Neural progenitor cell (in vitro differentiated cells): Measurements from ENCODE around the gene GRAMD1C. TPM values are rescaled to one million over a fixed set of nuclear protein-coding genes. Genes with fewer than 3 reads are reported as not detected.

Source experiments
- DNase-seq: peaks from one replicate; pipeline ENCODE4 v3.0.0-alpha.2; 2016; ENCODE audit warnings: low spot score
- H2AFZ ChIP-seq: fragments of 200-600 bp; sonication (generic); replicated peaks from 2 replicates; pipeline ENCODE4 v1.6.1; 2016; ENCODE audit warnings: antibody characterized with exemption
- H3F3A ChIP-seq: fragments of 200-600 bp; sonication (generic); 2 replicates; pipeline ENCODE4 v1.6.1; 2016; ENCODE audit warnings: antibody characterized with exemption, low read depth
- H3K27ac ChIP-seq: fragments of 200-600 bp; sonication (generic); 2 replicates; pipeline ENCODE4 v1.5.1; 2016; ENCODE audit warnings: mild to moderate bottlenecking
- H3K27me3 ChIP-seq: fragments of 200-600 bp; sonication (generic); 2 replicates; pipeline ENCODE4 v1.6.1; 2016; ENCODE audit warnings: mild to moderate bottlenecking, moderate library complexity
- H3K36me3 ChIP-seq: fragments of 200-600 bp; sonication (generic); 2 replicates; pipeline ENCODE4 v1.5.1; 2016
- H3K4me1 ChIP-seq: fragments of 200-600 bp; sonication (generic); 2 replicates; pipeline ENCODE4 v1.6.1; 2016; ENCODE audit warnings: mixed run types
- H3K4me2 ChIP-seq: fragments of 200-600 bp; sonication (generic); 2 replicates; pipeline ENCODE4 v1.6.1; 2016
- H3K4me3 ChIP-seq: fragments of 200-600 bp; sonication (generic); 2 replicates; pipeline ENCODE4 v1.5.1; 2016
- H3K79me2 ChIP-seq: fragments of 200-600 bp; sonication (generic); 2 replicates; pipeline ENCODE4 v1.6.1; 2016; ENCODE audit warnings: low read depth
- H3K9ac ChIP-seq: fragments of 200-600 bp; sonication (generic); 2 replicates; pipeline ENCODE4 v1.6.1; 2016
- H3K9me3 ChIP-seq: fragments of 200-600 bp; sonication (generic); 2 replicates; pipeline ENCODE4 v1.5.1; 2016; ENCODE audit warnings: low read depth
- H4K20me1 ChIP-seq: fragments of 200-600 bp; sonication (generic); 2 replicates; pipeline ENCODE4 v1.6.1; 2016; ENCODE audit warnings: low read depth
- H3K27ac Mint-ChIP-seq: 3 replicates; pipeline ENCODE4 v1.8.0; 2021; ENCODE audit warnings: mixed read lengths
- H3K27me3 Mint-ChIP-seq: 2 replicates; pipeline ENCODE4 v1.8.0; 2022; ENCODE audit warnings: low read depth, mild to moderate bottlenecking, inconsistent platforms, moderate library complexity, mixed read lengths; ENCODE audit not compliant: insufficient read depth
- H3K36me3 Mint-ChIP-seq: 3 replicates; pipeline ENCODE4 v1.8.0; 2021; ENCODE audit warnings: mixed read lengths
- H3K4me1 Mint-ChIP-seq: 3 replicates; pipeline ENCODE4 v1.8.0; 2021; ENCODE audit warnings: mixed read lengths
- H3K4me3 Mint-ChIP-seq: 3 replicates; pipeline ENCODE4 v1.8.0; 2021; ENCODE audit warnings: mild to moderate bottlenecking, moderate library complexity, mixed read lengths
- H3K9me3 Mint-ChIP-seq: 3 replicates; pipeline ENCODE4 v1.8.0; 2020; ENCODE audit warnings: mixed read lengths
- CTCF ChIP-seq: fragments of 200-600 bp; sonication (generic); IDR thresholded peaks from 2 replicates; pipeline ENCODE4 v1.5.1; 2017; ENCODE audit warnings: antibody characterized with exemption, mild to moderate bottlenecking
- EZH2 ChIP-seq: fragments of 200-600 bp; sonication (generic); IDR thresholded peaks from 2 replicates; pipeline ENCODE4 v1.6.1; 2017; ENCODE audit warnings: antibody characterized with exemption, mild to moderate bottlenecking, moderate library complexity
- EZH2phosphoT487 ChIP-seq: fragments of 200-600 bp; sonication (generic); IDR thresholded peaks from 2 replicates; pipeline ENCODE4 v1.6.1; 2017; ENCODE audit warnings: antibody characterized with exemption
- total RNA-seq: library from RNA; depleted of rRNA; stranded (reverse); fragments of >200 nt; gene quantifications from 2 replicates; pipeline ENCODE4 v1.2.3, GENCODE V29; 2015; ENCODE audit warnings: low replicate concordance

GRAMD1C gene
- total RNA-seq, 1 donor from 2014 or later, result 10.7 TPM

GRCh38 chr3:113914646-113915045 lies 76.1 kb downstream of the GRAMD1C start:
- Mint-ChIP-seq H3K9me3 (no peaks in the 10 kb centered on the region), H3K27me3 (no peaks in the 10 kb centered on the region), H3K4me3 (no peak overlapping the region), H3K27ac (no peak overlapping the region), H3K4me1 (no peaks in the 10 kb centered on the region), H3K36me3 (no peaks in the 10 kb centered on the region)
- no peaks in the 10 kb centered on the region for H3K27me3 ChIP-seq
- no peaks in the 10 kb centered on the region for H3K79me2 ChIP-seq
- no peaks in the 10 kb centered on the region for H3K4me1 ChIP-seq
- H4K20me1 ChIP-seq, result no peaks in the 10 kb centered on the region
- H3K9ac ChIP-seq, result no peak overlapping the region
- H2AFZ ChIP-seq, result no peak overlapping the region
- H3K4me3 ChIP-seq, result no peak overlapping the region
- no peak overlapping the region for H3K27ac ChIP-seq
- no peaks in the 10 kb centered on the region for H3K36me3 ChIP-seq
- TF ChIP-seq EZH2, result no peak
- TF ChIP-seq CTCF, result no peak
- TF ChIP-seq EZH2phosphoT487, result no peak
- H3K9me3 ChIP-seq, result no peaks in the 10 kb centered on the region
- H3K4me2 ChIP-seq, result no peak overlapping the region
- no peaks in the 10 kb centered on the region for H3F3A ChIP-seq
- no peak for DNase-seq

- no peak overlapping the region for H3K4me3 Mint-ChIP-seq
- H3K4me2 ChIP-seq, result no peak overlapping the region
- no peaks in the 10 kb centered on the region for H3K36me3 ChIP-seq
- DNase-seq, result no peak
- H2AFZ ChIP-seq, result no peak overlapping the region
- H4K20me1 ChIP-seq, result no peaks in the 10 kb centered on the region
- H3K27ac Mint-ChIP-seq, result no peak overlapping the region
- no peak overlapping the region for H3K4me3 ChIP-seq
- TF ChIP-seq CTCF (no peak), EZH2phosphoT487 (no peak), EZH2 (no peak)
- H3K9ac ChIP-seq, result no peak overlapping the region
- H3F3A ChIP-seq, result no peaks in the 10 kb centered on the region
- no peaks in the 10 kb centered on the region for H3K4me1 Mint-ChIP-seq
- no peaks in the 10 kb centered on the region for H3K9me3 ChIP-seq
- peaks cover 19% of the 10 kb centered on the region for H3K9me3 Mint-ChIP-seq
- H3K27ac ChIP-seq, result no peak overlapping the region
- peaks cover 2% of the 10 kb centered on the region for H3K27me3 Mint-ChIP-seq
- H3K79me2 ChIP-seq, result no peaks in the 10 kb centered on the region
- no peaks in the 10 kb centered on the region for H3K4me1 ChIP-seq
- no peaks in the 10 kb centered on the region for H3K36me3 Mint-ChIP-seq
- H3K27me3 ChIP-seq, result no peaks in the 10 kb centered on the region
Observed at GRCh38 chr3:113927556-113927955, 89.0 kb downstream of the GRAMD1C start.

- Histone ChIP-seq H3F3A (peaks cover 17% of the 10 kb centered on the region), H3K4me2 (peak overlapping the region; percentile 99), H3K27ac (no peak overlapping the region), H2AFZ (peak overlapping the region; percentile 90), H3K27me3 (peaks cover 57% of the 10 kb centered on the region), H3K9ac (no peak overlapping the region), H3K9me3 (no peaks in the 10 kb centered on the region), H4K20me1 (no peaks in the 10 kb centered on the region), H3K79me2 (no peaks in the 10 kb centered on the region), H3K4me3 (peak overlapping the region; percentile 65), H3K4me1 (peaks cover 13% of the 10 kb centered on the region), H3K36me3 (no peaks in the 10 kb centered on the region)
- peaks cover 17% of the 10 kb centered on the region for H3K27me3 Mint-ChIP-seq
- no peaks in the 10 kb centered on the region for H3K9me3 Mint-ChIP-seq
- TF ChIP-seq EZH2phosphoT487 (no peak), CTCF (no peak), EZH2 (no peak)
- H3K27ac Mint-ChIP-seq, result no peak overlapping the region
- DNase-seq, result no peak
- no peaks in the 10 kb centered on the region for H3K36me3 Mint-ChIP-seq
- peak overlapping the region; percentile 89 for H3K4me3 Mint-ChIP-seq
- H3K4me1 Mint-ChIP-seq, result peaks cover 8% of the 10 kb centered on the region
Observed at GRCh38 chr3:113946831-113947230, 108.2 kb downstream of the GRAMD1C start.
